GM12878 (cell line): ENCODE data around the gene NFATC1. TPM values are rescaled to one million over a fixed set of nuclear protein-coding genes. Genes with fewer than 3 reads are reported as not detected.

Experiments used
- ATAC-seq: fragments of 200-7000 bp; cut with Tn5 transposase; 3 replicates; pipeline ENCODE4 v1.9.1; 2020; ENCODE audit warnings: mild to moderate bottlenecking, moderate library complexity
- BruUV-seq: library from RNA; stranded (reverse); fragments of 400-500 nt; replicated peaks from 2 replicates; lab custom pipeline; 2021; lab: Mats Ljungman, UMichigan
- CTCF ChIA-PET: fragments of 300-600 bp; sonication (Branson Sonifier 250); formaldehyde crosslinking; extraction: SDS; loops from one replicate; lab custom pipeline; 2021; ENCODE audit warnings: inconsistent platforms; lab: Yijun Ruan, JAX
- POLR2A ChIA-PET: fragments of 350-600 bp; formaldehyde crosslinking; extraction: SDS; loops from one replicate; lab custom pipeline; 2021; ENCODE audit warnings: inconsistent platforms; lab: Charles Lee
- RAD21 ChIA-PET: fragments of 300-600 bp; sonication (Branson Sonifier 250); formaldehyde crosslinking; loops from one replicate; lab custom pipeline; 2023; ENCODE audit warnings: antibody characterized with exemption; ENCODE audit not compliant: unreplicated experiment; lab: Charles Lee
- SMC1A ChIA-PET: fragments of 300-600 bp; sonication (Branson Sonifier 250); formaldehyde crosslinking; loops from one replicate; lab custom pipeline; 2023; ENCODE audit not compliant: unreplicated experiment, uncharacterized antibody; lab: Charles Lee
- DNase-seq: peaks from one replicate; pipeline ENCODE4 v3.0.0-alpha.2; 2011; ENCODE audit warnings: low read depth, low spot score
- FAIRE-seq: peaks from 3 replicates; lab custom pipeline; 2011; peaks lifted over from hg19 to GRCh38; lab: Jason Lieb, UNC
- H2AFZ ChIP-seq: 2 replicates; pipeline ENCODE4 v1.6.0; 2011; ENCODE audit warnings: low read depth, low read length, control low read depth; ENCODE audit not compliant: control insufficient read depth
- H3K27ac ChIP-seq: 2 replicates; pipeline ENCODE4 v1.5.1; 2011; ENCODE audit warnings: control low read depth; ENCODE audit not compliant: control insufficient read depth, insufficient read depth
- H3K27me3 ChIP-seq, 2 experiments: replicated peaks in 1 of 2; 2 replicates each; pipeline versions ENCODE4 v1.6.0 to v1.6.1; 2011; ENCODE audit warnings: low read length in 1 of 2; ENCODE audit not compliant: control insufficient read depth in 2 of 2, insufficient read depth in 2 of 2
- H3K36me3 ChIP-seq, 2 experiments: 2 replicates each; pipeline ENCODE4 v1.5.1; 2011; ENCODE audit warnings: low read length in 1 of 2; ENCODE audit not compliant: control insufficient read depth in 2 of 2, insufficient read depth in 2 of 2
- H3K4me1 ChIP-seq: 2 replicates; pipeline ENCODE4 v1.6.1; 2011; ENCODE audit warnings: mild to moderate bottlenecking, low read length, moderate library complexity, mixed read lengths; ENCODE audit not compliant: control insufficient read depth, insufficient read depth
- H3K4me2 ChIP-seq: 2 replicates; pipeline ENCODE4 v1.6.0; 2011; ENCODE audit warnings: control low read depth; ENCODE audit not compliant: control insufficient read depth, insufficient read depth
- H3K4me3 ChIP-seq: fragments of 200-600 bp; sonication (generic); 2 replicates; pipeline ENCODE4 v1.5.1; 2016
- H3K79me2 ChIP-seq: 2 replicates; pipeline ENCODE4 v1.6.0; 2011; ENCODE audit warnings: low read length; ENCODE audit not compliant: control insufficient read depth, insufficient read depth
- H3K9ac ChIP-seq: 2 replicates; pipeline ENCODE4 v1.8.0; 2011; ENCODE audit warnings: low read length, control low read depth, mixed read lengths; ENCODE audit not compliant: control insufficient read depth, insufficient read depth
- H3K9me3 ChIP-seq: replicated peaks from 3 replicates; pipeline ENCODE4 v1.5.1; 2011; ENCODE audit warnings: mild to moderate bottlenecking, low read length; ENCODE audit not compliant: control insufficient read depth, insufficient read depth
- H4K20me1 ChIP-seq: 2 replicates; pipeline ENCODE4 v1.6.0; 2011; ENCODE audit not compliant: control insufficient read depth, insufficient read depth
- NFIC ChIP-seq: IDR thresholded peaks from 2 replicates; pipeline ENCODE4 v1.6.1; 2012; ENCODE audit warnings: low read depth, mild to moderate bottlenecking, inconsistent platforms, low read length, moderate library complexity
- NFYA ChIP-seq: IDR thresholded peaks from 2 replicates; pipeline ENCODE4 v1.6.1; 2011; ENCODE audit warnings: low read depth, mild to moderate bottlenecking, low read length, improper control_type of control experiment, borderline replicate concordance
- TAF1 ChIP-seq: IDR thresholded peaks from 2 replicates; pipeline ENCODE4 v1.6.1; 2011; ENCODE audit warnings: mild to moderate bottlenecking, low read depth, low read length, borderline replicate concordance
- YY1 ChIP-seq: IDR thresholded peaks from 2 replicates; pipeline ENCODE4 v1.6.1; 2011; ENCODE audit warnings: low read depth, mild to moderate bottlenecking, low read length
- ZNF622 ChIP-seq: fragments of 450-650 bp; IDR thresholded peaks from 2 replicates; pipeline ENCODE4 v1.6.1; 2017; ENCODE audit warnings: mild to moderate bottlenecking, inconsistent platforms
- WGBS: methylation state at CpG from one replicate; pipeline ENCODE4 v1.1.6; 2016; ENCODE audit warnings: low lambda C conversion rate; ENCODE audit not compliant: insufficient replicate concordance, insufficient coverage; ENCODE audit errors: missing lambda C conversion rate; 5-methylcytosine and 5-hydroxymethylcytosine counted together
- in situ Hi-C: fragments of 300-500 bp; cut with MboI; formaldehyde crosslinking; loops from 9 replicates; pipeline ENCODE4 v1.14.3; 2018; ENCODE audit warnings: mixed read lengths
- intact Hi-C: fragments of 100-400 bp; cut with micrococcal nuclease; formaldehyde crosslinking; loops from one replicate; pipeline ENCODE4 v1.14.2; 2022; ENCODE audit not compliant: unreplicated experiment
- polyA plus RNA-seq, 11 experiments: library from polyadenylated mRNA; depleted of rRNA in 4 of 11; unstranded in 6 of 11; stranded (reverse) in 5 of 11; fragments of >200 nt; fragmentation: Nextera tagmentation in 4 of 11; fragmentation: Illumina TruSeq in 1 of 11; extraction: Ambion mirVana in 4 of 11; extraction: Trizol in 1 of 11; gene quantifications; 1 replicate in 1 of 11; 2 replicates in 10 of 11; pipeline versions ENCODE4 v1.2.1 to v1.2.3, GENCODE V29; 2011 to 2016; ENCODE audit warnings: inconsistent platforms in 2 of 11, missing spikeins in 2 of 11, low read depth in 1 of 11
- total RNA-seq, 4 experiments: library from RNA; depleted of rRNA in 3 of 4; stranded (reverse); fragments of >200 nt in 3 of 4; fragmentation: Illumina TruSeq in 1 of 4; extraction: Trizol in 1 of 4; gene quantifications; 2 replicates each; pipeline versions ENCODE4 v1.2.1 to v1.2.3, GENCODE V29; 2013 to 2021

NFATC1 gene
- total and polyA plus RNA-seq, 10 of the 15 experiments (the other 5 are each of a cell fraction or from before 2014, with no cell fraction given): 0.84 to 20.8 (median 5.1) TPM

DNA sequence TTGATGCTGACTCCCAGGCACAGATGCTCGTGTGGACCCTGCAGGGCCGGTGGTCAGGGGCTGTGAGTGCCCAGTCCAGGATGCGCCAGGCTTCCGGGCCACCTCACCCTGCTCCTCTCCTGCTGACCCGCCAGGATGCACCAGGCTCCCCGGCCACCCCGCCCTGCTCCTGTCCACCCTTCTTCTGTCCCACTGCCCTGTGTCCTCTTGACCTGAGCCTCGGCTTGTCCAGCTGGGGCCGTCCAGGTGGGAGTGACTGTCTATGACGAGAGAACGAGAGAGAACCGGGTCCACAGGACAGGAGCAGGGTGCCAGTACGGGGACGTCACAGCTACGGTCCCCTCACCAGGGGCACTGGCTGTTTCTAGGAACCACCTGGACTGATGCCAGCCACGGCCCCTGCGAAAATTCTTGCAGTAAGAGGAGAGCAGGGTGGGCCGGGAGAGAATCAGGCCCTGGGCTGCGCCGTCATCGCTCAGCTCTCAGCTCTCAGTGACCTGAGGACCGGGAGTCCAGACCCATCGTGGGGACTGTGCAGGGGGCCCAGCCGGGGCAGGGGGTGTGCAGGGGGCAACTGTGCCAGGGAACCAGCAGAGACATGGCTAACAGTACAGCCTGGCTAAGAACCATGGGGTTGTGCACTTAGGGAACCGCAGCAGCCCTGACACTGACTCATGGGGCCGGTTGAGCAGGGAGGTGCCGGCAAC, 12.9 kb upstream of the NFATC1 start:
- no peaks in the 10 kb centered on the region for H3K9me3 ChIP-seq
- no peaks in the 10 kb centered on the region for H4K20me1 ChIP-seq
- in situ Hi-C loops (no loop called here), intact Hi-C loops (no loop called here)
- CTCF ChIA-PET: interaction anchor here (2.8 to 6.4 kb wide), 3 partner anchors 8 to 260 kb away, joined by 17 to 48 read pairs (median 24); no protein-coding TSS in a partner anchor
- H3K9ac ChIP-seq: no peak overlapping the region
- SMC1A ChIA-PET: interaction anchor here (1.1 kb wide), 1 partner anchor 262 kb away, joined by 3 read pairs; no protein-coding TSS in a partner anchor
- DNase-seq: no peak
- H3K4me3 ChIP-seq: no peak overlapping the region
- ATAC-seq: no peak
- WGBS: 70% methylated on average over 27 of the region's 27 CpGs
- no peak for FAIRE-seq
- no peak overlapping the region for H2AFZ ChIP-seq
- no peak overlapping the region for H3K4me2 ChIP-seq
- H3K79me2 ChIP-seq: no peaks in the 10 kb centered on the region
- POLR2A ChIA-PET: no interaction called here
- H3K4me1 ChIP-seq: no peaks in the 10 kb centered on the region
- H3K27ac ChIP-seq: no peak overlapping the region
- H3K36me3 ChIP-seq: 0 out of 4 replicates have a peak, but pooled peaks cover 0 to 2% of the 10 kb centered on the region in 2 experiments
- no TSS peak for BruUV-seq
- RAD21 ChIA-PET: interaction anchor here (0.6 to 1.0 kb wide), 2 partner anchors 13 to 260 kb away, joined by 3 to 4 read pairs; partner anchors contain the start of gene NFATC1
- TF ChIP-seq NFYA: no peak
- TF ChIP-seq YY1: no peak
- no peak for TF ChIP-seq NFIC
- no peak for TF ChIP-seq TAF1
- no peak for TF ChIP-seq ZNF622
- TF ChIP-seq, all 136 proteins: peak for 0
- H3K27me3 ChIP-seq: no peaks in the 10 kb centered on the region
